Glutamatergic neuron (in vitro differentiated cells): Measurements from ENCODE around the gene TMEM141. TPM values are rescaled to one million over a fixed set of nuclear protein-coding genes. Genes with fewer than 3 reads are reported as not detected.
A peak's percentile ranks its signal among the peaks of the same experiment; 100 is the strongest.
"Not testable (repeated sequence)": the region's sequence is repeated elsewhere in the genome, so short reads cannot be mapped to it uniquely, and the experiment has no call there.

Experiments
- DNase-seq: peaks from one replicate; pipeline ENCODE4 v3.0.0; 2022
- H3K27ac Mint-ChIP-seq: one replicate; pipeline ENCODE4 v1.8.0; 2020; ENCODE audit warnings: mild to moderate bottlenecking, mixed read lengths, inconsistent platforms; ENCODE audit not compliant: unreplicated experiment
- H3K27me3 Mint-ChIP-seq: one replicate; pipeline ENCODE4 v1.8.0; 2020; ENCODE audit warnings: mild to moderate bottlenecking, moderate library complexity, mixed read lengths, inconsistent platforms; ENCODE audit not compliant: unreplicated experiment
- H3K36me3 Mint-ChIP-seq: one replicate; pipeline ENCODE4 v1.8.0; 2020; ENCODE audit warnings: mild to moderate bottlenecking, mixed read lengths, inconsistent platforms; ENCODE audit not compliant: unreplicated experiment
- H3K4me1 Mint-ChIP-seq: one replicate; pipeline ENCODE4 v1.8.0; 2020; ENCODE audit warnings: mild to moderate bottlenecking, low read depth, mixed read lengths, inconsistent platforms; ENCODE audit not compliant: unreplicated experiment
- H3K4me3 Mint-ChIP-seq: one replicate; pipeline ENCODE4 v1.8.0; 2020; ENCODE audit warnings: mild to moderate bottlenecking, mixed read lengths, inconsistent platforms; ENCODE audit not compliant: unreplicated experiment
- H3K9me3 Mint-ChIP-seq: one replicate; pipeline ENCODE4 v1.8.0; 2020; ENCODE audit warnings: mild to moderate bottlenecking, moderate library complexity, mixed read lengths, inconsistent platforms; ENCODE audit not compliant: unreplicated experiment
- total RNA-seq: library from RNA; stranded (reverse); fragmentation: NEBNext Ultra II Directional; extraction: Animal tissue kit (Norgen Biotek cat#: 25700); gene quantifications from one replicate; pipeline ENCODE4 v1.2.1, GENCODE V29; 2021; ENCODE audit not compliant: unreplicated experiment
- TF ChIP-seq, protein P1 (sequence below): fragments of 200-600 bp; sonication (generic); IDR thresholded peaks from one replicate; pipeline ENCODE4 v1.5.0; 2021; ENCODE audit not compliant: partially characterized antibody, unreplicated experiment

Gene TMEM141
- total RNA-seq, 1 donor from 2014 or later: 46.1 TPM

DNA sequence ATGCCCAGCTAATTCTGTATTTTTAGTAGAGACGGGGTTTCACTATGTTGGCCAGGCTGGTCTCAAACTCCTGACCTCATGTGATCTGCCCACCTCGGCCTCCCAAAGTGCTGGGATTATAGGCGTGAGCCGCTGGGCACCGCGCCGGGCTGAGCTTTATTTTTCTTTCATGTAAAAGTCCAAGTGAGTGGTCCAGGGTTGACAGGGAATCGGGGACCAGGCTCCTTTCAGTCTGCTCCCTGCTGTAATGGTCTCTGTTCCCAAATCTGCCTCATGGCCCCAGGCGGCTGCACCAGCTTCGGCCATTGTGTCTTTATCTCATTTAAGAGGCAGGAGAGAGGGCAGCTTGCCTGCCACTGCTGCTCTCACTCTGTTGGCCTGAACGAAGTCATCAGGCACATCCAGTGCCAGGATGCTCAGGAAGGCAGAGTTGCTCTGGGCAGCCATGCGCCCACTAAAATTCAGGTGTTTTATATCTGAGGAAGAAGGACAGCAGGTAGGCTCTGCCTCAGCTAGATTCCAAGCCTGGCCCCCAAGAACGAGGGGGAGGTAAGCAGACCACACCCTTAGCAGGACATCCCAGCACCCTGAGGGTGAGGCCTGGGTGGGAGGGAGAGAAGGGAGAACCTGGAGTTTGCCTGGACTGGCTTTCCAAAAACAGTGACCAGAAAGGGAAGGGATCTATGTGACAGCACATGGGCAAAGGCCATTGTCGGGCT, 3.3 kb downstream of the TMEM141 start:
- H3K27ac Mint-ChIP-seq: peak overlapping the region; percentile 8
- H3K9me3 Mint-ChIP-seq: peaks cover 2% of the 10 kb centered on the region
- H3K4me1 Mint-ChIP-seq: peaks cover 26% of the 10 kb centered on the region
- TF ChIP-seq, protein P1, sequence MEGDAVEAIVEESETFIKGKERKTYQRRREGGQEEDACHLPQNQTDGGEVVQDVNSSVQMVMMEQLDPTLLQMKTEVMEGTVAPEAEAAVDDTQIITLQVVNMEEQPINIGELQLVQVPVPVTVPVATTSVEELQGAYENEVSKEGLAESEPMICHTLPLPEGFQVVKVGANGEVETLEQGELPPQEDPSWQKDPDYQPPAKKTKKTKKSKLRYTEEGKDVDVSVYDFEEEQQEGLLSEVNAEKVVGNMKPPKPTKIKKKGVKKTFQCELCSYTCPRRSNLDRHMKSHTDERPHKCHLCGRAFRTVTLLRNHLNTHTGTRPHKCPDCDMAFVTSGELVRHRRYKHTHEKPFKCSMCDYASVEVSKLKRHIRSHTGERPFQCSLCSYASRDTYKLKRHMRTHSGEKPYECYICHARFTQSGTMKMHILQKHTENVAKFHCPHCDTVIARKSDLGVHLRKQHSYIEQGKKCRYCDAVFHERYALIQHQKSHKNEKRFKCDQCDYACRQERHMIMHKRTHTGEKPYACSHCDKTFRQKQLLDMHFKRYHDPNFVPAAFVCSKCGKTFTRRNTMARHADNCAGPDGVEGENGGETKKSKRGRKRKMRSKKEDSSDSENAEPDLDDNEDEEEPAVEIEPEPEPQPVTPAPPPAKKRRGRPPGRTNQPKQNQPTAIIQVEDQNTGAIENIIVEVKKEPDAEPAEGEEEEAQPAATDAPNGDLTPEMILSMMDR: no peak
- H3K27me3 Mint-ChIP-seq: peaks cover 9% of the 10 kb centered on the region
- H3K4me3 Mint-ChIP-seq: no peak overlapping the region
- DNase-seq: no peak
- no peaks in the 10 kb centered on the region for H3K36me3 Mint-ChIP-seq

DNA sequence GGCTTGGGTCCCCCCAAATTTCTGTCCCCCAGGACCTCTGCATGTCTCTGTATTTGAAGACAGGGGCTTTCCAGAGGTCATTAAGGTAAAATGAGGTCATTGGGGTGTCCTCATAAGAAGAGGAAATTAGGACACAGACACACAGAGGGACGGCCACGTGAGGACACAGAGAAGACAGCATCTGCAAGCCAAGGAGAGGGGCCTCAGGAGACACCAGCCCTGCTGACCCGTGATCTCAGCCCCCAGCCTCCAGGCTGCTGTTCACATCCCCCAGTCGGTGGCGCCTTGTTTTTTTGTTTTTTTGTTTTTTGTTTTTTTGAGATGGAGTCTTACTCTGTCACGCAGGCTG, 3.8 kb downstream of the TMEM141 start:
- Mint-ChIP-seq H3K9me3 (peaks cover 2% of the 10 kb centered on the region), H3K4me1 (peaks cover 24% of the 10 kb centered on the region), H3K36me3 (no peaks in the 10 kb centered on the region), H3K27ac (peak overlapping the region; percentile 55), H3K27me3 (peaks cover 9% of the 10 kb centered on the region), H3K4me3 (peak overlapping the region; percentile 57)
- TF ChIP-seq, protein P1: no peak
- no peak for DNase-seq

DNA sequence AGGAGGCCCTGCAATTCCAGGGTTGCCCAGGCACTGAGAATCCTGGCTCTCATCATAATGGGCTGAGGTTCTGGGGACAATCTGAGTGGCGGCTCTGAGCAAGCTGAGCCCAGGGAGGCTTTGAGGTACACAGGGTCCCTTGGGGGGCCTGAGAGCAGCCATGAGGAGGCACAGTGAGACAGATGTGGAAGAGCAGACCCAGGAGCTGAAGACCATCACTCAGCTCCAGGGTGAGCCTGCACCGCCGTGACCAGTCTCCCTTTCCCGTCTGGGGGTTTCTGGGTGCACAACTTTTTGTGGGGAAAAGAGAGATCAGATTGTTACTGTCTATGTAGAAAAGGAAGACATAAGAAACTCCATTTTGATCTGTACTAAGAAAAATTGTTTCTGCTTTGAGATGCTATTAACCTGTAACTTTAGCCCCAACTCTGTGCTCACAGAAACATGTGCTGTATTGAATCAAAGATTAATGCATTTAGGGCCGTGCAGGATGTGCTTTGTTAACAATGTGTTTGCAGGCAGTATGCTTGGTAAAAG, 5.2 kb downstream of the TMEM141 start, which contains the start of gene CCDC183:
CCDC183 (plus strand) TSS at position 101 of the 537 bp plus-strand sequence; CDS start at position 161, 60 bp downstream.
- Mint-ChIP-seq H3K27me3 (peaks cover 15% of the 10 kb centered on the region), H3K27ac (peak within 1 kb of the TSS; percentile 88), H3K36me3 (no peaks in the 10 kb centered on the region), H3K4me1 (peaks cover 28% of the 10 kb centered on the region), H3K4me3 (peak within 1 kb of the TSS; percentile 82), H3K9me3 (peaks cover 5% of the 10 kb centered on the region)
- DNase-seq: no peak
- TF ChIP-seq, protein P1: no peak

DNA sequence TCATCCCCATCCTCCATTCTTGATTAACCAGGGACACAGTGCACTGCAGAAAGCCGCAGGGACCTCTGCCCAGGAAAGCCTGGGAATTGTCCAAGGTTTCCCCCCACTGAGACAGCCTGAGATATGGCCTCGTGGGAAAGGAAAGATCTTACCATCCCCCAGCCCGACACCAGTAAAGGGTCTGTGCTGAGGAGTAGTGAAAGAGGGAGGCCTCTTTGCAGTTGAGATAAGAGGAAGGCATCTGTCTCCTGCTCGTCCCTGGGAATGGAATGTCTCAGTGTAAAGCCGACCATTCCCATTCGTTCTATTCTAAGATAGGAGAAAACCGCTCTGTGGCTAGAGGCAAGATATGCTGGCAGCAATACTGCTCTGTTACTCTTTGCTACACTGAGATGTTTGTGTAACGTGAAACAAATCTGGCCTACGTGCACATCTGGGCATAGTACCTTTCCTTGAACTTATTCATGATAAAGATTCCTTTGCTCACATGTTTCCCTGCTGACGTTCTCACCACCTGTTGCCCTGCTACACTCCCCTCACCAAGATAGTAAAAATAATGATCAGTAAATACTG, 5.7 kb downstream of the TMEM141 start:
- Mint-ChIP-seq H3K27me3 (peaks cover 16% of the 10 kb centered on the region), H3K4me3 (peak overlapping the region; percentile 82), H3K27ac (peak overlapping the region; percentile 88), H3K4me1 (peaks cover 28% of the 10 kb centered on the region)
- H3K9me3 Mint-ChIP-seq, DNase-seq, H3K36me3 Mint-ChIP-seq: not testable (repeated sequence)

DNA sequence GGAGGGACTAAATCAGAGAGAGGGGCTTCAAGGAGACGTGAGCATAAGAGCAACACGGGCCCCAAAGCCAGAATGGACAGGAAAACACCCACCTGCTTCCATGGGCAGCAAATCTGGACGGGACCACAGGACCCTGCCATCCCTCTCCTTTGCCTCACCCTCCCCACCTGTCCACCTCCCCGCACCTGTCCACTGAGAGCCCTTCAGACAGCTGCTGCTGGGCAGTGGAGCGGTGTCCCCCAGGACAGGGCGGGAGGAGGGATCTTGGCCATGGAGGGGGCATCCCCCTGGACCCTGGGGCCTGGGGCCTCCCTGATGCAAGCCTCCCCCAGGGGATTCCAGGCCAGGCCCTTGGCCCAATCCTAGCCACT, 7.5 kb downstream of the TMEM141 start:
- no peak overlapping the region for H3K27ac Mint-ChIP-seq
- TF ChIP-seq, protein P1: no peak
- peaks cover 17% of the 10 kb centered on the region for H3K27me3 Mint-ChIP-seq
- peaks cover 22% of the 10 kb centered on the region for H3K4me1 Mint-ChIP-seq
- no peak overlapping the region for H3K4me3 Mint-ChIP-seq
- DNase-seq: no peak
- no peaks in the 10 kb centered on the region for H3K36me3 Mint-ChIP-seq
- peaks cover 7% of the 10 kb centered on the region for H3K9me3 Mint-ChIP-seq
